SK-N-SH (cell line): ENCODE data around the gene MRFAP1L1.

Source experiments
- CHD2 ChIP-seq: fragments of 150-350 bp; IDR thresholded peaks from 2 replicates; pipeline ENCODE4 v1.6.1; 2018; ENCODE audit warnings: low read length; ENCODE audit not compliant: partially characterized antibody
- CTCF ChIP-seq: fragments of 200-600 bp; sonication (generic); IDR thresholded peaks from 2 replicates; pipeline ENCODE4 v1.6.1; 2017; ENCODE audit warnings: antibody characterized with exemption, mild to moderate bottlenecking, moderate library complexity
- EP300 ChIP-seq, 2 experiments: IDR thresholded peaks; 2 replicates each; pipeline versions ENCODE4 v1.4.0 to v1.6.1; 2012; ENCODE audit warnings: borderline replicate concordance in 1 of 2, low read depth in 1 of 2, low read length in 1 of 2
- FOSL2 ChIP-seq: IDR thresholded peaks from 2 replicates; pipeline ENCODE4 v1.4.0; 2012; ENCODE audit warnings: low read depth, mild to moderate bottlenecking, moderate library complexity, borderline replicate concordance
- GABPA ChIP-seq: IDR thresholded peaks from 2 replicates; pipeline ENCODE4 v1.4.0; 2012; ENCODE audit warnings: low read depth, mild to moderate bottlenecking
- MAX ChIP-seq: IDR thresholded peaks from 2 replicates; pipeline ENCODE4 v1.4.0; 2012; ENCODE audit warnings: low read depth
- MXI1 ChIP-seq: IDR thresholded peaks from 2 replicates; pipeline ENCODE4 v1.6.1; 2012; ENCODE audit warnings: mild to moderate bottlenecking, low read depth, low read length, improper control_type of control experiment
- POLR2AphosphoS5 ChIP-seq: IDR thresholded peaks from 2 replicates; pipeline ENCODE4 v1.6.1; 2012; ENCODE audit warnings: low read depth, low read length
- RFX5 ChIP-seq: IDR thresholded peaks from 2 replicates; pipeline ENCODE4 v1.6.1; 2012; ENCODE audit warnings: mild to moderate bottlenecking, improper control_type of control experiment, low read length
- USF2 ChIP-seq: fragments of 150-350 bp; IDR thresholded peaks from 2 replicates; pipeline ENCODE4 v1.6.1; 2017; ENCODE audit warnings: antibody characterized with exemption, low read length, low read depth, borderline replicate concordance
- ZBTB33 ChIP-seq: IDR thresholded peaks from 2 replicates; pipeline ENCODE4 v1.4.0; 2012; ENCODE audit warnings: low read depth, borderline replicate concordance

GRCh38 chr4:6672131-6672530 lies 37.5 kb downstream of the MRFAP1L1 start:
- TF ChIP-seq CTCF (no peak), CHD2 (no peak), FOSL2 (no peak), POLR2AphosphoS5 (no peak), GABPA (no peak), ZBTB33 (no peak), EP300 (IDR thresholded peaks at IDR 0.05; ENCODE audit: borderline replicate concordance in 1 of 2, low read depth in 1 of 2, low read length in 1 of 2) (no peak), MXI1 (no peak), MAX (no peak), USF2 (no peak), RFX5 (no peak)
